ENCODE measurements around the gene ANP32A.

GRCh38 chr15:68794863-68795262, 25.8 kb downstream of the ANP32A start:
- TF ChIP-seq CTCF (IDR thresholded peaks at IDR 0.05) (no peak), EZH2 (IDR thresholded peaks at IDR 0.05) (no peak), EZH2phosphoT487 (IDR thresholded peaks at IDR 0.05) (no peak)

Data from neural progenitor cell (in vitro differentiated cells).